ENCODE measurements around the gene NAA15. TPM values are rescaled to one million over a fixed set of nuclear protein-coding genes. Genes with fewer than 3 reads are reported as not detected.
A peak's percentile ranks its signal among the peaks of the same experiment; 100 is the strongest.
"Not testable (repeated sequence)": the region's sequence is repeated elsewhere in the genome, so short reads cannot be mapped to it uniquely, and the experiment has no call there.

The NAA15 gene
- total RNA-seq, 2 experiments from 2014 or later: 91.2 to 95.8 TPM

- Mint-ChIP-seq H3K4me3 (no peak overlapping the region), H3K36me3 (peaks cover 26% of the 10 kb centered on the region), H3K9me3 (peaks cover 15% of the 10 kb centered on the region), H3K4me1 (ENCODE audit: low read depth) (peaks cover 8% of the 10 kb centered on the region), H3K27me3 (no peaks in the 10 kb centered on the region), H3K27ac (no peak overlapping the region)
- ChIA-PET CTCF (interaction anchor here (0.6 to 1.4 kb wide), 13 partner anchors 9 to 386 kb away, joined by 3 to 6 read pairs (median 3); partner anchors contain the start of gene SETD7), POLR2A (interaction anchor here (0.6 kb wide), 1 partner anchor 96 kb away, joined by 4 read pairs; no protein-coding TSS in a partner anchor)
- intact Hi-C loops (cut with micrococcal nuclease): loop anchor here (1.0 kb wide), 3 partner anchors 37 to 235 kb away; no protein-coding TSS in a partner anchor
- DNase-seq: no peak
These were observed 114.9 kb downstream of the NAA15 start for GRCh38 chr4:139416073-139416673.

GRCh38 chr4:139419388-139419914 is 118.1 kb downstream of the NAA15 start:
- Mint-ChIP-seq H3K27ac (peak overlapping the region; percentile 46), H3K9me3 (peaks cover 30% of the 10 kb centered on the region), H3K27me3 (no peaks in the 10 kb centered on the region), H3K36me3 (peaks cover 19% of the 10 kb centered on the region), H3K4me3 (no peak overlapping the region), H3K4me1 (ENCODE audit: low read depth) (peaks cover 8% of the 10 kb centered on the region)
- intact Hi-C loops (cut with micrococcal nuclease): no loop called here
- peak; percentile 34 for DNase-seq
- ChIA-PET CTCF (interaction anchor here (0.8 kb wide), 1 partner anchor 34 kb away, joined by 3 read pairs; no protein-coding TSS in a partner anchor), POLR2A (no interaction called here)

GRCh38 chr4:139420652-139421051 is 119.3 kb downstream of the NAA15 start:
- Mint-ChIP-seq H3K9me3 (peaks cover 23% of the 10 kb centered on the region), H3K36me3 (peaks cover 13% of the 10 kb centered on the region), H3K4me3 (no peak overlapping the region), H3K27ac (no peak overlapping the region), H3K4me1 (ENCODE audit: low read depth) (peaks cover 8% of the 10 kb centered on the region), H3K27me3 (no peaks in the 10 kb centered on the region)
- ChIA-PET POLR2A (no interaction called here), CTCF (interaction anchor here (0.7 kb wide), 1 partner anchor 146 kb away, joined by 3 read pairs; no protein-coding TSS in a partner anchor)
- intact Hi-C loops (cut with micrococcal nuclease): no loop called here
- no peak for DNase-seq

- Mint-ChIP-seq H3K9me3 (peaks cover 37% of the 10 kb centered on the region), H3K27ac (no peak overlapping the region), H3K27me3 (no peaks in the 10 kb centered on the region), H3K4me3 (no peak overlapping the region), H3K36me3 (peaks cover 47% of the 10 kb centered on the region), H3K4me1 (ENCODE audit: low read depth) (peaks cover 6% of the 10 kb centered on the region)
- intact Hi-C loops (cut with micrococcal nuclease): no loop called here
- DNase-seq: no peak
- CTCF ChIA-PET: interaction anchor here (0.9 kb wide), 1 partner anchor 103 kb away, joined by 3 read pairs; no protein-coding TSS in a partner anchor
- POLR2A ChIA-PET: no interaction called here
These were observed 134.8 kb downstream of the NAA15 start for GRCh38 chr4:139436122-139436521.

- Mint-ChIP-seq H3K4me3 (no peak overlapping the region), H3K27me3 (no peaks in the 10 kb centered on the region), H3K36me3 (peaks cover 43% of the 10 kb centered on the region), H3K4me1 (ENCODE audit: low read depth) (peaks cover 6% of the 10 kb centered on the region), H3K27ac (no peak overlapping the region), H3K9me3 (peaks cover 33% of the 10 kb centered on the region)
- ChIA-PET POLR2A (no interaction called here), CTCF (no interaction called here)
- DNase-seq: no peak
- intact Hi-C loops (cut with micrococcal nuclease): no loop called here
These were observed 136.8 kb downstream of the NAA15 start for GRCh38 chr4:139438141-139438540.

GRCh38 chr4:139441029-139441428 is 139.7 kb downstream of the NAA15 start:
- POLR2A ChIA-PET: no interaction called here
- Mint-ChIP-seq H3K27ac (no peak overlapping the region), H3K36me3 (peaks cover 39% of the 10 kb centered on the region), H3K4me3 (no peak overlapping the region), H3K27me3 (no peaks in the 10 kb centered on the region), H3K9me3 (peaks cover 29% of the 10 kb centered on the region), H3K4me1 (ENCODE audit: low read depth) (no peaks in the 10 kb centered on the region)
- DNase-seq: no peak
- intact Hi-C loops (cut with micrococcal nuclease): no loop called here
- CTCF ChIA-PET: no interaction called here

GRCh38 chr4:139443661-139444060 is 142.4 kb downstream of the NAA15 start:
- no peak overlapping the region for H3K4me3 Mint-ChIP-seq
- H3K4me1 Mint-ChIP-seq (ENCODE audit: low read depth): no peaks in the 10 kb centered on the region
- H3K27me3 Mint-ChIP-seq: no peaks in the 10 kb centered on the region
- no peak for DNase-seq
- H3K9me3 Mint-ChIP-seq: peaks cover 16% of the 10 kb centered on the region
- H3K36me3 Mint-ChIP-seq: peaks cover 19% of the 10 kb centered on the region
- CTCF ChIA-PET: interaction anchor here (1.0 kb wide), 1 partner anchor 9 kb away, joined by 4 read pairs; no protein-coding TSS in a partner anchor
- POLR2A ChIA-PET: no interaction called here
- intact Hi-C loops (cut with micrococcal nuclease): no loop called here
- H3K27ac Mint-ChIP-seq: no peak overlapping the region

GRCh38 chr4:139444881-139445280 is 143.6 kb downstream of the NAA15 start:
- CTCF ChIA-PET; DNase-seq; H3K4me1 Mint-ChIP-seq (ENCODE audit: low read depth); H3K27ac Mint-ChIP-seq; H3K27me3 Mint-ChIP-seq; intact Hi-C loops (cut with micrococcal nuclease); H3K9me3 Mint-ChIP-seq; H3K4me3 Mint-ChIP-seq: not testable (repeated sequence)
- POLR2A ChIA-PET: interaction anchor here (0.6 to 1.0 kb wide), 2 partner anchors 9 to 161 kb away, joined by 3 read pairs; partner anchors contain the start of gene RAB33B
- H3K36me3 Mint-ChIP-seq: peaks cover 11% of the 10 kb centered on the region

- CTCF ChIA-PET; DNase-seq; intact Hi-C loops (cut with micrococcal nuclease); POLR2A ChIA-PET; H3K27me3 Mint-ChIP-seq; H3K4me3 Mint-ChIP-seq; H3K4me1 Mint-ChIP-seq (ENCODE audit: low read depth); H3K27ac Mint-ChIP-seq; H3K9me3 Mint-ChIP-seq; H3K36me3 Mint-ChIP-seq: not testable (repeated sequence)
These were observed 145.8 kb downstream of the NAA15 start for GRCh38 chr4:139447078-139447477.

- H3K9me3 Mint-ChIP-seq: no peaks in the 10 kb centered on the region
- H3K36me3 Mint-ChIP-seq: peaks cover 5% of the 10 kb centered on the region
- no peak overlapping the region for H3K4me3 Mint-ChIP-seq
- intact Hi-C loops (cut with micrococcal nuclease): loop anchor here (5.0 to 10.0 kb wide), 4 partner anchors 404 to 1208 kb away; partner anchors contain the start of genes ELMOD2 and SLC7A11
- DNase-seq: no peak
- no peaks in the 10 kb centered on the region for H3K27me3 Mint-ChIP-seq
- POLR2A ChIA-PET: no interaction called here
- peaks cover 24% of the 10 kb centered on the region for H3K4me1 Mint-ChIP-seq (ENCODE audit: low read depth)
- H3K27ac Mint-ChIP-seq: no peak overlapping the region
- CTCF ChIA-PET: no interaction called here
These were observed 149.3 kb downstream of the NAA15 start for GRCh38 chr4:139450586-139450985.

GRCh38 chr4:139451997-139452396 is 150.7 kb downstream of the NAA15 start:
- Mint-ChIP-seq H3K4me1 (ENCODE audit: low read depth) (peaks cover 35% of the 10 kb centered on the region), H3K4me3 (peak overlapping the region; percentile 95), H3K9me3 (no peaks in the 10 kb centered on the region), H3K36me3 (peaks cover 5% of the 10 kb centered on the region), H3K27me3 (no peaks in the 10 kb centered on the region), H3K27ac (peak overlapping the region; percentile 97)
- ChIA-PET POLR2A (interaction anchor here (2.5 kb wide), 1 partner anchor 104 kb away, joined by 23 read pairs; the partner anchor contains the start of gene SETD7), CTCF (interaction anchor here (0.6 to 1.6 kb wide), 3 partner anchors 26 to 321 kb away, joined by 3 to 6 read pairs (median 4); no protein-coding TSS in a partner anchor)
- no peak for DNase-seq
- intact Hi-C loops (cut with micrococcal nuclease): loop anchor here (5.0 to 10.0 kb wide), 4 partner anchors 403 to 1210 kb away; partner anchors contain the start of genes ELMOD2 and SLC7A11

- H3K27ac Mint-ChIP-seq: peak overlapping the region; percentile 97
- intact Hi-C loops (cut with micrococcal nuclease): loop anchor here (1.0 to 10.0 kb wide), 11 partner anchors 37 to 1211 kb away; partner anchors contain the start of genes ELMOD2, NAA15, NOCT and SETD7
- peaks cover 45% of the 10 kb centered on the region for H3K4me1 Mint-ChIP-seq (ENCODE audit: low read depth)
- CTCF ChIA-PET: interaction anchor here (0.9 to 1.6 kb wide), 7 partner anchors 9 to 157 kb away, joined by 4 to 7 read pairs (median 5); partner anchors contain the start of gene SETD7
- DNase-seq: peak; percentile 80
- H3K9me3 Mint-ChIP-seq: no peaks in the 10 kb centered on the region
- H3K27me3 Mint-ChIP-seq: no peaks in the 10 kb centered on the region
- POLR2A ChIA-PET: interaction anchor here (0.9 to 2.5 kb wide), 8 partner anchors 9 to 438 kb away, joined by 3 to 23 read pairs (median 3); partner anchors contain the start of genes ELF2, NAA15, NOCT and SETD7
- H3K36me3 Mint-ChIP-seq: peaks cover 5% of the 10 kb centered on the region
- peak overlapping the region; percentile 95 for H3K4me3 Mint-ChIP-seq
These were observed 151.7 kb downstream of the NAA15 start for GRCh38 chr4:139453041-139453370.

Measured in activated CD4-positive, alpha-beta memory T cell treated with anti-CD3 and anti-CD28 coated beads for 36 hours (primary cell).